Panc1 (cell line): ENCODE results near the gene C20orf141. TPM values are rescaled to one million over a fixed set of nuclear protein-coding genes. Genes with fewer than 3 reads are reported as not detected.

Experiments
- ATAC-seq: fragments of 200-7000 bp; cut with Tn5 transposase; 2 replicates; pipeline ENCODE4 v1.9.1; 2020; ENCODE audit warnings: mild to moderate bottlenecking, moderate library complexity
- BruUV-seq: library from RNA; stranded (reverse); fragments of 400-500 nt; replicated peaks from 2 replicates; lab custom pipeline; 2021; lab: Mats Ljungman, UMichigan
- CTCF ChIA-PET: fragments of 300-600 bp; sonication (Branson Sonifier 250); formaldehyde crosslinking; loops from one replicate; lab custom pipeline; 2022; ENCODE audit warnings: antibody characterized with exemption; lab: Charles Lee
- POLR2A ChIA-PET: fragments of 300-600 bp; sonication (Branson Sonifier 250); formaldehyde crosslinking; loops from one replicate; lab custom pipeline; 2022; ENCODE audit warnings: antibody characterized with exemption; lab: Charles Lee
- DNase-seq: peaks from one replicate; pipeline ENCODE4 v3.0.0-alpha.2; 2010; ENCODE audit warnings: low read depth, low spot score
- H3K27ac ChIP-seq: 2 replicates; pipeline ENCODE4 v1.5.1; 2011; ENCODE audit warnings: mild to moderate bottlenecking, low read length, inconsistent platforms
- H3K27me3 ChIP-seq: fragments of 200-500 bp; sonication (Bioruptor generic); 2 replicates; pipeline ENCODE4 v1.6.0; 2014; ENCODE audit warnings: low read length, inconsistent platforms; ENCODE audit not compliant: control insufficient read depth, insufficient read depth
- H3K36me3 ChIP-seq: fragments of 200-500 bp; sonication (Bioruptor generic); 2 replicates; pipeline ENCODE4 v1.5.1; 2014; ENCODE audit warnings: inconsistent platforms, mild to moderate bottlenecking, low read length, moderate library complexity; ENCODE audit not compliant: control insufficient read depth, insufficient read depth
- H3K4me1 ChIP-seq: 2 replicates; pipeline ENCODE4 v1.5.1; 2011; ENCODE audit warnings: inconsistent platforms, mild to moderate bottlenecking, low read length, moderate library complexity; ENCODE audit not compliant: control insufficient read depth, insufficient read depth
- H3K4me3 ChIP-seq, 2 experiments: 2 replicates each; pipeline ENCODE4 v1.5.1; 2011 to 2012; ENCODE audit warnings: low read depth in 2 of 2, low read length in 2 of 2, mild to moderate bottlenecking in 2 of 2, inconsistent platforms in 1 of 2, moderate library complexity in 1 of 2
- H3K9me3 ChIP-seq: fragments of 200-500 bp; sonication (Bioruptor generic); 2 replicates; pipeline ENCODE4 v1.5.1; 2014; ENCODE audit warnings: low read depth, mild to moderate bottlenecking, inconsistent platforms, low read length, moderate library complexity; ENCODE audit not compliant: control insufficient read depth, insufficient read depth
- POLR2AphosphoS5 ChIP-seq: IDR thresholded peaks from 2 replicates; pipeline ENCODE4 v1.6.1; 2012; ENCODE audit warnings: mild to moderate bottlenecking, low read depth, low read length, moderate library complexity
- SIN3A ChIP-seq: IDR thresholded peaks from 2 replicates; pipeline ENCODE4 v1.6.1; 2012; ENCODE audit warnings: low read depth, mild to moderate bottlenecking, low read length, moderate library complexity, borderline replicate concordance; ENCODE audit not compliant: insufficient read depth
- TCF7L2 ChIP-seq: IDR thresholded peaks from 2 replicates; pipeline ENCODE4 v1.6.1; 2011; ENCODE audit warnings: mild to moderate bottlenecking, low read depth, low read length, inconsistent platforms
- in situ Hi-C: cut with HindIII; loops from 2 replicates; pipeline ENCODE4 v1.10.0; 2016; ENCODE audit warnings: low sequenced_read_pairs, low pct_unique_long_range_greater_than_20kb
- intact Hi-C: fragments of 100-400 bp; cut with micrococcal nuclease; formaldehyde crosslinking; loops from one replicate; pipeline ENCODE4 v1.10.0; 2022; ENCODE audit not compliant: unreplicated experiment
- total RNA-seq: library from RNA; stranded (reverse); gene quantifications from one replicate; pipeline ENCODE4 v1.2.1, GENCODE V29; 2021; ENCODE audit not compliant: unreplicated experiment
- TF ChIP-seq, protein P1 (sequence below), 2 experiments: IDR thresholded peaks; 2 replicates each; pipeline ENCODE4 v1.6.1; 2011 to 2012; ENCODE audit warnings: low read depth in 2 of 2, control low read depth in 1 of 2, low read length in 1 of 2, mild to moderate bottlenecking in 1 of 2, moderate library complexity in 1 of 2; ENCODE audit not compliant: insufficient read depth in 1 of 2
- TF ChIP-seq, protein P2 (sequence below): fragments of 450-650 bp; IDR thresholded peaks from 2 replicates; pipeline ENCODE4 v1.5.1; 2017; ENCODE audit warnings: mild to moderate bottlenecking

The C20orf141 gene
- total RNA-seq, 1 experiment from 2014 or later = not detected

GRCh38 chr20:2773812-2774211 lies 41.0 kb upstream of the C20orf141 start:
- in situ Hi-C loops = no loop called here
- ChIA-PET CTCF (no interaction called here), POLR2A (no interaction called here)
- H3K9me3 ChIP-seq = no peaks in the 10 kb centered on the region
- DNase-seq (no peak), ATAC-seq (no peak)
- H3K4me1 ChIP-seq = no peaks in the 10 kb centered on the region; the same call in 1 of the 2 replicates
- no peaks in the 10 kb centered on the region for H3K36me3 ChIP-seq
- no peak overlapping the region for H3K4me3 ChIP-seq
- intact Hi-C loops = no loop called here
- TF ChIP-seq POLR2AphosphoS5 (no peak), TCF7L2 (no peak), SIN3A (no peak)
- TF ChIP-seq, protein P1, sequence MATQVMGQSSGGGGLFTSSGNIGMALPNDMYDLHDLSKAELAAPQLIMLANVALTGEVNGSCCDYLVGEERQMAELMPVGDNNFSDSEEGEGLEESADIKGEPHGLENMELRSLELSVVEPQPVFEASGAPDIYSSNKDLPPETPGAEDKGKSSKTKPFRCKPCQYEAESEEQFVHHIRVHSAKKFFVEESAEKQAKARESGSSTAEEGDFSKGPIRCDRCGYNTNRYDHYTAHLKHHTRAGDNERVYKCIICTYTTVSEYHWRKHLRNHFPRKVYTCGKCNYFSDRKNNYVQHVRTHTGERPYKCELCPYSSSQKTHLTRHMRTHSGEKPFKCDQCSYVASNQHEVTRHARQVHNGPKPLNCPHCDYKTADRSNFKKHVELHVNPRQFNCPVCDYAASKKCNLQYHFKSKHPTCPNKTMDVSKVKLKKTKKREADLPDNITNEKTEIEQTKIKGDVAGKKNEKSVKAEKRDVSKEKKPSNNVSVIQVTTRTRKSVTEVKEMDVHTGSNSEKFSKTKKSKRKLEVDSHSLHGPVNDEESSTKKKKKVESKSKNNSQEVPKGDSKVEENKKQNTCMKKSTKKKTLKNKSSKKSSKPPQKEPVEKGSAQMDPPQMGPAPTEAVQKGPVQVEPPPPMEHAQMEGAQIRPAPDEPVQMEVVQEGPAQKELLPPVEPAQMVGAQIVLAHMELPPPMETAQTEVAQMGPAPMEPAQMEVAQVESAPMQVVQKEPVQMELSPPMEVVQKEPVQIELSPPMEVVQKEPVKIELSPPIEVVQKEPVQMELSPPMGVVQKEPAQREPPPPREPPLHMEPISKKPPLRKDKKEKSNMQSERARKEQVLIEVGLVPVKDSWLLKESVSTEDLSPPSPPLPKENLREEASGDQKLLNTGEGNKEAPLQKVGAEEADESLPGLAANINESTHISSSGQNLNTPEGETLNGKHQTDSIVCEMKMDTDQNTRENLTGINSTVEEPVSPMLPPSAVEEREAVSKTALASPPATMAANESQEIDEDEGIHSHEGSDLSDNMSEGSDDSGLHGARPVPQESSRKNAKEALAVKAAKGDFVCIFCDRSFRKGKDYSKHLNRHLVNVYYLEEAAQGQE (IDR thresholded peaks at IDR 0.05; ENCODE audit: insufficient read depth in 1 of 2, low read depth in 2 of 2, low read length in 1 of 2) = no peak
- TF ChIP-seq, protein P2, sequence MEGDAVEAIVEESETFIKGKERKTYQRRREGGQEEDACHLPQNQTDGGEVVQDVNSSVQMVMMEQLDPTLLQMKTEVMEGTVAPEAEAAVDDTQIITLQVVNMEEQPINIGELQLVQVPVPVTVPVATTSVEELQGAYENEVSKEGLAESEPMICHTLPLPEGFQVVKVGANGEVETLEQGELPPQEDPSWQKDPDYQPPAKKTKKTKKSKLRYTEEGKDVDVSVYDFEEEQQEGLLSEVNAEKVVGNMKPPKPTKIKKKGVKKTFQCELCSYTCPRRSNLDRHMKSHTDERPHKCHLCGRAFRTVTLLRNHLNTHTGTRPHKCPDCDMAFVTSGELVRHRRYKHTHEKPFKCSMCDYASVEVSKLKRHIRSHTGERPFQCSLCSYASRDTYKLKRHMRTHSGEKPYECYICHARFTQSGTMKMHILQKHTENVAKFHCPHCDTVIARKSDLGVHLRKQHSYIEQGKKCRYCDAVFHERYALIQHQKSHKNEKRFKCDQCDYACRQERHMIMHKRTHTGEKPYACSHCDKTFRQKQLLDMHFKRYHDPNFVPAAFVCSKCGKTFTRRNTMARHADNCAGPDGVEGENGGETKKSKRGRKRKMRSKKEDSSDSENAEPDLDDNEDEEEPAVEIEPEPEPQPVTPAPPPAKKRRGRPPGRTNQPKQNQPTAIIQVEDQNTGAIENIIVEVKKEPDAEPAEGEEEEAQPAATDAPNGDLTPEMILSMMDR = no peak
- H3K27ac ChIP-seq = no peak overlapping the region
- no peaks in the 10 kb centered on the region for H3K27me3 ChIP-seq
- BruUV-seq = no TSS peak

GRCh38 chr20:2775139-2775538 lies 39.6 kb upstream of the C20orf141 start:
- intact Hi-C loops (no loop called here), in situ Hi-C loops (no loop called here)
- no peaks in the 10 kb centered on the region for H3K36me3 ChIP-seq
- ATAC-seq = no peak
- no peak for TF ChIP-seq SIN3A
- TF ChIP-seq, protein P1 (IDR thresholded peaks at IDR 0.05; ENCODE audit: insufficient read depth in 1 of 2, low read depth in 2 of 2, low read length in 1 of 2) = no peak
- TF ChIP-seq TCF7L2 = no peak
- no peak for TF ChIP-seq POLR2AphosphoS5
- TF ChIP-seq, protein P2 = no peak
- no peaks in the 10 kb centered on the region for H3K9me3 ChIP-seq
- ChIA-PET POLR2A (no interaction called here), CTCF (no interaction called here)
- no peak overlapping the region for H3K4me3 ChIP-seq
- no peak overlapping the region for H3K27ac ChIP-seq
- no peaks in the 10 kb centered on the region for H3K4me1 ChIP-seq
- H3K27me3 ChIP-seq = no peaks in the 10 kb centered on the region
- no TSS peak for BruUV-seq
- DNase-seq = no peak
